GM12801 (cell line): Measurements from ENCODE around the gene PCDH15.

Experiments
- CTCF ChIP-seq: IDR thresholded peaks from one replicate; pipeline ENCODE4 v1.5.1; 2011; ENCODE audit warnings: control low read depth; ENCODE audit not compliant: insufficient read length; ENCODE audit errors: extremely low read depth

Gene PCDH15

GRCh38 chr10:53836638-53837037 lies 964.4 kb downstream of the PCDH15 start:
- TF ChIP-seq CTCF, result no peak

GRCh38 chr10:53833908-53834307 lies 967.1 kb downstream of the PCDH15 start:
- TF ChIP-seq CTCF, result no peak

GRCh38 chr10:53827261-53827660 lies 973.8 kb downstream of the PCDH15 start:
- TF ChIP-seq CTCF, result no peak

- TF ChIP-seq CTCF, result no peak
Observed at GRCh38 chr10:53808677-53809372, 992.2 kb downstream of the PCDH15 start.

GRCh38 chr10:53786236-53786900 lies 1014.7 kb downstream of the PCDH15 start:
- TF ChIP-seq CTCF, result no peak

- no peak for TF ChIP-seq CTCF
Observed at GRCh38 chr10:53771701-53772100, 1029.3 kb downstream of the PCDH15 start.

GRCh38 chr10:53770903-53771302 lies 1030.1 kb downstream of the PCDH15 start:
- no peak for TF ChIP-seq CTCF
